Liver (tissue), 9 donors: ENCODE data around the gene USP15. TPM values are rescaled to one million over a fixed set of nuclear protein-coding genes. Genes with fewer than 3 reads are reported as not detected.

Experiments used
- DNase-seq: peaks from one replicate; pipeline ENCODE4 v3.0.0-alpha.2; 2017; ENCODE audit warnings: low spot score
- H3K27ac ChIP-seq, 2 donors: one replicate each; pipeline ENCODE4 v1.7.0; 2013; ENCODE audit warnings: inconsistent platforms in 2 of 2, low read length in 2 of 2, control low read depth in 1 of 2, low read depth in 1 of 2, mild to moderate bottlenecking in 1 of 2
- H3K27me3 ChIP-seq, 4 donors: one replicate each; pipeline versions ENCODE4 v1.6.1 to v1.7.0; 2013; ENCODE audit warnings: low read length in 3 of 4, inconsistent platforms in 1 of 4, mild to moderate bottlenecking in 1 of 4, moderate library complexity in 1 of 4; ENCODE audit not compliant: control insufficient read depth in 4 of 4, insufficient read depth in 4 of 4
- H3K36me3 ChIP-seq, 4 donors: one replicate each; pipeline versions ENCODE4 v1.6.1 to v1.7.0; 2013; ENCODE audit warnings: low read length in 3 of 4, mild to moderate bottlenecking in 3 of 4, low read depth in 1 of 4, moderate library complexity in 1 of 4; ENCODE audit not compliant: control insufficient read depth in 4 of 4, insufficient read depth in 3 of 4
- H3K4me1 ChIP-seq, 4 donors: one replicate each; pipeline versions ENCODE4 v1.6.1 to v1.7.0; 2013; ENCODE audit warnings: low read length in 3 of 4, mild to moderate bottlenecking in 3 of 4, moderate library complexity in 1 of 4; ENCODE audit not compliant: control insufficient read depth in 4 of 4, insufficient read depth in 4 of 4
- H3K4me3 ChIP-seq, 3 donors: one replicate each; pipeline versions ENCODE4 v1.6.1 to v1.7.0; 2013; ENCODE audit warnings: low read length in 3 of 3, control low read depth in 1 of 3, low read depth in 1 of 3, mild to moderate bottlenecking in 1 of 3
- H3K9ac ChIP-seq, 2 donors: one replicate each; pipeline ENCODE4 v1.7.0; 2013; ENCODE audit warnings: low read length in 2 of 2, mild to moderate bottlenecking in 2 of 2, moderate library complexity in 2 of 2, control low read depth in 1 of 2, low read depth in 1 of 2
- H3K9me3 ChIP-seq, 4 donors: one replicate each; pipeline versions ENCODE4 v1.6.1 to v1.7.0; 2013; ENCODE audit warnings: low read length in 3 of 4; ENCODE audit not compliant: control insufficient read depth in 4 of 4
- EGR1 ChIP-seq, 2 donors: IDR thresholded peaks; 2 replicates each; pipeline ENCODE4 v1.6.1; 2016 to 2018; ENCODE audit warnings: antibody characterized with exemption in 2 of 2, low read depth in 2 of 2
- FOXA1 ChIP-seq: IDR thresholded peaks from 2 replicates; pipeline ENCODE4 v1.6.1; 2016; ENCODE audit warnings: antibody characterized with exemption
- GABPA ChIP-seq, 2 donors: IDR thresholded peaks in 1 of 2; conservative IDR thresholded peaks in 1 of 2; 2 replicates each; pipeline ENCODE4 v1.6.1; 2016; ENCODE audit warnings: antibody characterized with exemption in 2 of 2, mild to moderate bottlenecking in 1 of 2, moderate library complexity in 1 of 2
- HNF4G ChIP-seq: IDR thresholded peaks from 2 replicates; pipeline ENCODE4 v1.6.1; 2016; ENCODE audit warnings: antibody characterized with exemption
- JUND ChIP-seq, 2 donors: IDR thresholded peaks; 2 replicates each; pipeline ENCODE4 v1.6.1; 2016; ENCODE audit warnings: antibody characterized with exemption in 2 of 2
- MAX ChIP-seq: IDR thresholded peaks from 2 replicates; pipeline ENCODE4 v1.6.1; 2016; ENCODE audit warnings: antibody characterized with exemption
- RXRA ChIP-seq, 2 donors: IDR thresholded peaks; 2 replicates each; pipeline ENCODE4 v1.6.1; 2017 to 2018; ENCODE audit warnings: antibody characterized with exemption in 2 of 2, mild to moderate bottlenecking in 1 of 2
- SP1 ChIP-seq: IDR thresholded peaks from 2 replicates; pipeline ENCODE4 v1.6.1; 2018; ENCODE audit warnings: antibody characterized with exemption, mild to moderate bottlenecking
- TAF1 ChIP-seq: conservative IDR thresholded peaks from 2 replicates; pipeline ENCODE4 v1.6.1; 2016; ENCODE audit warnings: antibody characterized with exemption, mild to moderate bottlenecking
- YY1 ChIP-seq: IDR thresholded peaks from 2 replicates; pipeline ENCODE4 v1.6.1; 2016; ENCODE audit warnings: antibody characterized with exemption, mild to moderate bottlenecking
- WGBS: extraction: QIAGEN DNeasy Blood & Tissue Kit; methylation state at CpG from one replicate; pipeline ENCODE4 v1.1.7; 2013; 5-methylcytosine and 5-hydroxymethylcytosine counted together
- polyA plus RNA-seq, 2 donors: library from polyadenylated mRNA; stranded (reverse) in 1 of 2; unstranded in 1 of 2; fragments of 200-250 nt in 1 of 2; fragments of >200 nt in 1 of 2; fragmentation: Nextera tagmentation in 1 of 2; extraction: Ambion mirVana in 1 of 2; gene quantifications; one replicate each; pipeline versions ENCODE4 v1.2.1 to v1.2.3, GENCODE V29; 2013 to 2015
- total RNA-seq, 2 donors: library from RNA; depleted of rRNA; stranded (reverse); fragments of >200 nt; gene quantifications; one replicate each; pipeline ENCODE4 v1.2.3, GENCODE V29; 2014
- TF ChIP-seq, protein P1 (sequence below): IDR thresholded peaks from 2 replicates; pipeline ENCODE4 v1.6.1; 2016; ENCODE audit warnings: antibody characterized with exemption, mild to moderate bottlenecking
- TF ChIP-seq, protein P2 (sequence below): IDR thresholded peaks from 2 replicates; pipeline ENCODE4 v1.6.1; 2016; ENCODE audit warnings: antibody characterized with exemption
- donor health status: healthy.
- donor health status: healthy.
- donor health status: healthy.
- donor health status: healthy.
- donor health status: healthy.

The USP15 gene
- total and polyA plus RNA-seq, 4 donors: 16.6 to 188 (median 56.5) TPM

DNA sequence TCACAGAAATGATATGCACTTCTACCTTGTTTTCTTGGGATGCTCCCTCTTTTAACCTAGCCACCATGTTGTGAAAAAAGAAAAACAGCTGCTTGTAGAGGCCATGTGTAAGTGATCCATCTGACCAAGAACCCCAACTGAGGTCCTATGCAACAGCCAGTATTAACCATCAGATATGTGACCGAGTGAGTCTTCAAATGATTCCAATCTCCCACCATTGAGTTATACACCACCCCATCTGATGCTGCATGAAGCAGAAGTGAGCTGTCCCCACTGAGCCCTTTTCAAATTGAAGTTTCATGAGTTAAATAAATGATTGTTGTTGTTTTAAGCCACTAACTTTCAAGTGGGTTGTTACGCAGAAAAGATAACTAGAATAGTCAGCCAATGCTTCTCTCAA, 20.6 kb upstream of the USP15 start:
- no peak for TF ChIP-seq GABPA (IDR thresholded peaks at IDR 0.05 in 1 of 2, conservative IDR thresholded peaks at IDR 0.05 in 1 of 2)
- TF ChIP-seq, protein P1, sequence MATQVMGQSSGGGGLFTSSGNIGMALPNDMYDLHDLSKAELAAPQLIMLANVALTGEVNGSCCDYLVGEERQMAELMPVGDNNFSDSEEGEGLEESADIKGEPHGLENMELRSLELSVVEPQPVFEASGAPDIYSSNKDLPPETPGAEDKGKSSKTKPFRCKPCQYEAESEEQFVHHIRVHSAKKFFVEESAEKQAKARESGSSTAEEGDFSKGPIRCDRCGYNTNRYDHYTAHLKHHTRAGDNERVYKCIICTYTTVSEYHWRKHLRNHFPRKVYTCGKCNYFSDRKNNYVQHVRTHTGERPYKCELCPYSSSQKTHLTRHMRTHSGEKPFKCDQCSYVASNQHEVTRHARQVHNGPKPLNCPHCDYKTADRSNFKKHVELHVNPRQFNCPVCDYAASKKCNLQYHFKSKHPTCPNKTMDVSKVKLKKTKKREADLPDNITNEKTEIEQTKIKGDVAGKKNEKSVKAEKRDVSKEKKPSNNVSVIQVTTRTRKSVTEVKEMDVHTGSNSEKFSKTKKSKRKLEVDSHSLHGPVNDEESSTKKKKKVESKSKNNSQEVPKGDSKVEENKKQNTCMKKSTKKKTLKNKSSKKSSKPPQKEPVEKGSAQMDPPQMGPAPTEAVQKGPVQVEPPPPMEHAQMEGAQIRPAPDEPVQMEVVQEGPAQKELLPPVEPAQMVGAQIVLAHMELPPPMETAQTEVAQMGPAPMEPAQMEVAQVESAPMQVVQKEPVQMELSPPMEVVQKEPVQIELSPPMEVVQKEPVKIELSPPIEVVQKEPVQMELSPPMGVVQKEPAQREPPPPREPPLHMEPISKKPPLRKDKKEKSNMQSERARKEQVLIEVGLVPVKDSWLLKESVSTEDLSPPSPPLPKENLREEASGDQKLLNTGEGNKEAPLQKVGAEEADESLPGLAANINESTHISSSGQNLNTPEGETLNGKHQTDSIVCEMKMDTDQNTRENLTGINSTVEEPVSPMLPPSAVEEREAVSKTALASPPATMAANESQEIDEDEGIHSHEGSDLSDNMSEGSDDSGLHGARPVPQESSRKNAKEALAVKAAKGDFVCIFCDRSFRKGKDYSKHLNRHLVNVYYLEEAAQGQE: no peak
- Histone ChIP-seq H3K27ac (no peak overlapping the region), H3K4me3 (no peak overlapping the region), H3K27me3 (no peaks in the 10 kb centered on the region), H3K36me3 (no peaks in the 10 kb centered on the region), H3K4me1 (no peaks in the 10 kb centered on the region), H3K9ac (no peak overlapping the region), H3K9me3 (no peaks in the 10 kb centered on the region)
- DNase-seq: no peak
- 96% methylated on average over 2 of the region's 2 CpGs for WGBS

- no peak overlapping the region for H3K27ac ChIP-seq
- 83% methylated on average over 3 of the region's 3 CpGs for WGBS
- H3K27me3 ChIP-seq: no peaks in the 10 kb centered on the region
- peaks cover 0 to 11% (median 4%) of the 10 kb centered on the region in 4 donors for H3K4me1 ChIP-seq
- H3K9me3 ChIP-seq: no peaks in the 10 kb centered on the region
- no peak overlapping the region for H3K9ac ChIP-seq
- no peak for DNase-seq
- H3K4me3 ChIP-seq: no peak overlapping the region
- TF ChIP-seq, protein P2, sequence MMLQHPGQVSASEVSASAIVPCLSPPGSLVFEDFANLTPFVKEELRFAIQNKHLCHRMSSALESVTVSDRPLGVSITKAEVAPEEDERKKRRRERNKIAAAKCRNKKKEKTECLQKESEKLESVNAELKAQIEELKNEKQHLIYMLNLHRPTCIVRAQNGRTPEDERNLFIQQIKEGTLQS: no peak
- TF ChIP-seq MAX (no peak), RXRA (IDR thresholded peaks at IDR 0.05) (no peak), SP1 (no peak), YY1 (no peak), FOXA1 (no peak), TAF1 (no peak), JUND (IDR thresholded peaks at IDR 0.05) (no peak), HNF4G (no peak), GABPA (IDR thresholded peaks at IDR 0.05 in 1 of 2, conservative IDR thresholded peaks at IDR 0.05 in 1 of 2) (no peak), EGR1 (IDR thresholded peaks at IDR 0.05; ENCODE audit: low read depth in 2 of 2) (no peak)
- TF ChIP-seq, protein P1: no peak
- no peaks in the 10 kb centered on the region for H3K36me3 ChIP-seq
Observed at GRCh38 chr12:62247281-62248045, 12.7 kb upstream of the USP15 start.
